Putamen (tissue), 1 donor: ENCODE data around the gene ADGRV1.
A peak's percentile ranks its signal among the peaks of the same experiment; 100 is the strongest.

Experiments used
- DNase-seq: peaks from one replicate; pipeline ENCODE4 v3.0.0-alpha.2; 2016; ENCODE audit warnings: low spot score

Gene ADGRV1

DNA sequence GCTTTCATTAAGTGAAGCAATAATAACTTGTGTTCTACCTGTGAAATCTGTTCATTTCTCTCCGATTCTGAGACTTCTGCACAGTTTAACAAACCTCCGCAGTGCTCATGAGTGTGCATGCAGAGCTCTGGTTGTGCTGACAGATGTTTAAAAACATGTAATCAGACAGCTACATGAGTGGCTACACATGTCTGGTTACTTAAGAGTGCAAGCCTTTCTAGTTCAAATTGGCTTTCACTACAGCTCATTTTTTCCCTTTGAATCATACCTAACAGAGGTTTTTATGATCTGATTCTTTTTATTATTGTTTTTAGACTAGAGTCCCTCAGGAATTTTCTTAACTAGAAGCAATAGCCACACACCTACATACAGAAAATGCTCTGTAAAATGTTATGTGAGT is 514.3 kb downstream of the ADGRV1 start:
- no peak for DNase-seq

- DNase-seq: no peak
Measured at GRCh38 chr5:91074615-91075014, 516.0 kb downstream of the ADGRV1 start.

GRCh38 chr5:91076138-91076537 is 517.5 kb downstream of the ADGRV1 start:
- no peak for DNase-seq

- no peak for DNase-seq
Measured at GRCh38 chr5:91077623-91078022, 519.0 kb downstream of the ADGRV1 start.

- DNase-seq: no peak
Measured at GRCh38 chr5:91079037-91079436, 520.4 kb downstream of the ADGRV1 start.

GRCh38 chr5:91089758-91090157 is 531.2 kb downstream of the ADGRV1 start:
- no peak for DNase-seq

GRCh38 chr5:91090995-91091394 is 532.4 kb downstream of the ADGRV1 start:
- no peak for DNase-seq

DNA sequence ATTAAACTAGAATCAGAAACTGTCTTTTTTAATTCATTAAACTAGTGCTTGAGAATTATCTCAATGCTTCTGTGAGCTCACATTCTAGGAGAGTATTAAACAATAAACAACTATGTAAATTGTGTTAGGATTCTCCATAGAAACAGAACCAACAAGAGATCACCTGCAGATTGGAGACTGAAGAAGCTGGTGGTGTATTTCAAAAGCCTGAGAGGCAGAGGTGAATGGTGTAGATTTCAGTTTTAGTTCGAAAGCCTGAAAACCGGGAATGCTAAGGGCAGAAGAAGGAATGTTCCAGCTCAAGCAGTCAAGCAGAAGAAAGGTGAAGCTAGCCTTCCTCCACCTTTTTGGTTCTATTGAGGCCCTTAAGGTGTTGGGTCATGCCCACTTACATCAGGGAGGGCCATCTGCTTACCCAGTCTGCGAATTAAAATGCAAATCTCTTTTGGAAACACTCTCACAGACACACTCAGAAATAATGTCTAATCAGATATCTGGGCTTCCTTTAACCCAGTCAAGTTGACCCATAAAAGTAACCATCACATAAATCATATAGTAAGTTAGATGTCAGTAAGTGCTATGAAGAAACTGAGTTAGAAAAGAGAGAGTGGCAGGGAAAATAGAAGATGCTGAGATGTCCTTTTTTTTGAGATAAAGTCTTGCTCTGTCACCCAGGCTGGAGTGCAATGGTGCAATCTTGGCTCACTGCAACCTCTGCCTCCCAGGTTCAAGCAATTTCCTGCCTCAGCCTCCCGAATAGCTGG is 533.1 kb downstream of the ADGRV1 start:
- no peak for DNase-seq

DNA sequence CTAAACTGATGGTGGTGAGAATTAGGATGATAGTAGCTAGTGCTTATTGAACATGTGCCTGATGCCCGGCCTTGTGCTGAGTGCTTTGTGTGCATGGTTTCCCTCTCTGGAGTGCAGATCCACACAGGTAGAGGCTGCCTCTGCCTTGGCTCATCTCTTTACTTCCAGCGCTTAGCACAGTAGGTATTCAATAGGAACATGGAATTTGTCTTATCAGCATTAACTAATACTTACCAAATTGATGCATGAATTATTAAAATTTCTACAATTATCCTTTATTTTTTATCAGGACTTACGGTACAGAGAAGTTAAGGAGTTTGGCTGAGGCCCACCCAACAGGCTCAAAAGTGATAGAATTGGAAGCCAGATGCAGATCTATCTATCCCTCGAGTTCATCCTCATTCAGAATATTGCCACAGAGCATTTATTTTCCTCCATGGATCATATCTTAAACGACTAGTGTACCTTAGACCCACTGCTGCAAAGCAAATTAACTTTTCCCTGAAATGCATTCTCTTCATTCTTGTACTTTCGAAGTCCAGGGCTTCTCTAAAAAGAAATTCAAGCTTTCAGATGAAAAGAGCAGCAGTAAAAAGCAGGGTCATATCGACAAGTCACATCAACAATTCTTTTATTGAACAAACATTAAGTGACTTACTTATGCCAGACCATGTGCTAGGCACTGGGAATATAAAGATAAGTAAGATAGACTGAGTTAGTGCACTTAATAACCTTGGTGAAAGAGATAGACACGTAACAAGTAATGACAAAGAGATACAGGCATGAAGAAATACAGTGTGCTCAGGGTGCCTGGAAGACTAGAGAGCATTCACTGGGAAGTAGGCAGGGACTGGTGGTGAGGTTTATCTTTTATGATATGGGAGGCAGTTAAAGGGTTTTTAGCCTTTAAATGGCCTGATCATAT is 534.5 kb downstream of the ADGRV1 start:
- no peak for DNase-seq

DNA sequence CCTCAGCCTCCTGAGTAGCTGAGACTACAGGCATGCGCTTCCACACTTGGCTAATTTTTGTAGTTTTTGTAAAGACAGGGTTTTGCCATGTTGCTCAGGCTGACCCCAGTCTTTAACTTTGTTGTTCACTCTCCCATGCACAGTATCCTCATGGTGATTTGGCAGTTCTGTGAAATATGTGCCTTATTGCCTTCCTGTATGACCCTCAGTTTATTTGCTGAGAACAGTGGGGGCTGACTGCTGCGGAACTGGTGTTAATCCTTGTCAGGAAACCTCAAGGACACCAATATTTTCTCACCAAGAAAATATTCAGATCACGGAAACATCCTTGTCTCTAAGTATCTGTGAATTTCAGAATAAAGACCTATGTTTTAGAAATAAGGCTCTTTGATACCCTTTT is 536.7 kb downstream of the ADGRV1 start:
- no peak for DNase-seq

DNA sequence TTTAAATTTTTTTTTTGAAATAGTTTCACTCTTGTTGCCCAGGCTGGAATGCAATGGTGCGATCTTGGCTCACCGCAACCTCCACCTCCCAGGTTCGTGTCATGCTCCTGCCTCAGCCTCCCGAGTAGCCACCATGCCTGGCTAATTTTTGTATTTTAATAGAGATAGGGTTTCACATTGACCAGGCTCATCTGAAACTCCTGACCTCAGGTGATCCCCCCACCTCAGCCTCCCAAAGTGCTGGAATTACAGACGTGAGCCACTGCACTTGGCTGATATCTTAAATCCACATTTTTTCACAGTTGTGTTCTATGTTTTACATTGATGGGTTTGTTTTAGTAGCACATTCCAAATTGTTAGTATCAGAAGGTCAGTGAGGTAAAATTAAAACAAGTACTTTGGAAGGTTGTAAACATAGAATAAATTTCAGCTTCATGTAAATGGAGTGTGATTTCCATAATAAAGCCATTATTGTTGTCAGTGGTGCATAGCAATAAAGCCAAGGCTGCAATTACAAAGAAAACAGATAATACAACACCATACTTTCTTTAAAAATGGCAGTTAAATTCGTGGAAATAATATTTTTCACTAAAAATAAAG is 537.3 kb downstream of the ADGRV1 start:
- no peak for DNase-seq

- DNase-seq: no peak
Measured at GRCh38 chr5:91098541-91098940, 539.9 kb downstream of the ADGRV1 start.

DNA sequence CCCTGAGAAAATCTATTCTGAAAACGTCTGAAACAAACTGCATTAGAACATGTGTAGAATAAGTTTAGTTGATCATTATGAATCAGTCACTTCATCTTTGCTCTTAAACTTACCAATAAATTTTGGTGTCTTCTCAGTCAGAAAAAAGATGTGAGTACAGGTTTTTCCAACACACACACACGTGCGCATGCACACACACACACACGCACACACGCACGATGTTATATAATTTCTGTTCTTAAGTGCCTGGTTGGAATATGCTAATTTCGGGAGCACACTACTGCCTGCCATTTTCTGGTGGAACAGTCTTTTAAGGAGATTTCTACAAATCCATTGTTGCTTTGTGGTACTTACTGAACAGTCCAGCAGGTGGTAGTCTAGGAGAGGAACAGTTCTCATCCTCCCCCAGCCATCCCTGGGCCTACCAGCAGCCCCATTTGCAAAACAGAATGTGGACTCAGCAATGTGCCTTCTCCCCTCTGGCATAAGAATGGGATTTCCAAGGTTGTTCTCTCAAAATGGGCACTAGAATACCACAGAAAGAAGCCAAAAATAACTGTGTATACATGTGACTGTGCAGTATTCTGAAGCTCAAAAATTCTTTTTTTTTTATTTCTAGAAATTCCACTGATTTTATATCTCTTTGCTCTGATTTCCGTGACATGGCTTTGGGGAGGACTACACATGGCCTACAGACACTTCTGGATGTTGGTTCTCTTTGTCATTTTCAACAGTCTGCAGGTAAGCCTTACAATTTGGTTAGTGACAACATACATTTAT is 543.2 kb downstream of the ADGRV1 start:
- DNase-seq: peak; percentile 83

DNA sequence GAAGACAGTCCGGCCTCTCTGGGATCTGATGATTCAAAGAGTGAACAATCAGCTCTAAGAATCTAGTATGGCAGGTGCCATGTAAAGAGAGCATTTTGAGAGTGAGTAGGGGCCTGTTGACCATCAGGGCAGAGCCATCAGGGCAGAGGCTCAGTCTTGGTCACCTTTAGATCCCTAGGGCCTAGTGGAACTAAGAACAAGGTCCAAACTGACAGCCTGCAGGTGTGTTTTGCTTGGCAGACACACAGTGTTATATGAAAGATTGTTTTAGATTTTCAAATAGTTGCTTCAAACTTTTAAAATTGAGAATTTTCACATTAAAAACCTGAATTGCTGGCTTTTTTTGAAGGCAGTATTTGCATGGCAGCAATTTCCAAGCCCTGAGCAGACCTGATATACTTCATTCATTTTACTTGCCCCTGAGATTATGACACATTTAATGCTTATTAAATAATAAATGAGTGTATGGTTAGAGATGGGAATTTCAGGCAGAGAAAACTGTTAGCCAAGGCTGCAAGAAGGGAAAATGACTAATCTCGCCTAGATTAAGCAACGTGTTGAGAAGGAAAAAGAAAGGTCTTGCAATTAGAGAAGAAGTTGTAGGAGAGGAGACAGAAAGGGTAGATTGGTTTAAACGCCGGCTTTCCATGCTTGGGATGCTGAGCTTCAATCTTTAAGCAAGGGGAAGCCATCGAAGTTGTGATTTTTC is 544.9 kb downstream of the ADGRV1 start:
- DNase-seq: no peak

DNA sequence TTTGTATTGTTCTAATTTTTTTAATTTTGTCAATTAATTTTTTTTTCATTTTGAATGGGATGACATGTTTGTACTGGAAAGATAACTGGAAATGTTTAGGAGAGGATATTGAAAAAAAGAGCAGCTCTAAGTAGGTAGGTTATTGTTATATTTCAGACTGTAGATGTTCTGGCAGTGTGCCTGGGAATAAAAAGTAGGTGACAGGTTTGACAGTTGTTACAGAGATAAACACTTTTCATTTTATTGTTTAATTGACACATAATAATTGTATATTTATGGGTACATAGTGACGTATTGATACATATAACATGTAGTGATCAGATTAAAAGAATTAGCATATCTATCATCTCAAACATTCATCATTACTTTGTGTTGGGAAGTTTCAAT is 545.5 kb downstream of the ADGRV1 start:
- no peak for DNase-seq

- DNase-seq: no peak
Measured at GRCh38 chr5:91106842-91107511, 548.4 kb downstream of the ADGRV1 start.

DNA sequence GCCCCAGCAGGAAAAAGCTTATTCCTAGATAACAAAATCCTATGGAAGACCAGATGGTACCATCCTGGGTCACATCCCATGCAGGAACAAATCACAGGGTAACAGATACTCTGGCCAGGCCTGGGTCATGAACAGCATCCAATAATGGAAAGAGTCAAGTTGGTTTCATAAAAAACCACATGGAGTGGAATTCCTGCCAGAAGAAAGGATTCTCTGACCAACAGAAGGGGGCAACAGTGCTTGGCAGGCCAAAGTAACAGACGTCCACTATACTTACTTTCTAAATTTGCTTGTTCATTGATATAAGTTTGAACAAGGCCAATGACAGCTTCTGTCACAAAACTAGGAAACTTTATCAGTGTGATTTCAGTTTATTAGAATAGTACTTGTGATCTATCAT is 551.0 kb downstream of the ADGRV1 start:
- DNase-seq: no peak

DNA sequence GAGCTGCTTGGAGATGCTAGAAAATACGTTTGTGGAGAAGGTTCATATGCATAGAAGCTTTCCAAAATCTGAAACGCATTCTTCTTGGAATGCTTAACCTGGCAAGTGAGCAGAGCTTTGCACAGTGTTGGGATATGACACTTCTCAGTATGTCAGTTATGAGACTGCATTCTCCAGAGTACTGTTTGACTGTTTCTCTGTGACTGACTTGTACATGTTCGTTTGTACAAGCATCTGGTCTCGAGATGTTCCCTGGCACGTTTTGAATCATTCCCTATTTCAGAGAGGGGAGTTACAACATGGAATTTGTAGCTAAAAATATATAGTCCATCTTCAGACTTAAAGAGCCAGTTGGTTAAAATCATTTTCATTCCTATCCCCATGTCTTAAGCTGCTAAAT is 552.1 kb downstream of the ADGRV1 start:
- no peak for DNase-seq

DNA sequence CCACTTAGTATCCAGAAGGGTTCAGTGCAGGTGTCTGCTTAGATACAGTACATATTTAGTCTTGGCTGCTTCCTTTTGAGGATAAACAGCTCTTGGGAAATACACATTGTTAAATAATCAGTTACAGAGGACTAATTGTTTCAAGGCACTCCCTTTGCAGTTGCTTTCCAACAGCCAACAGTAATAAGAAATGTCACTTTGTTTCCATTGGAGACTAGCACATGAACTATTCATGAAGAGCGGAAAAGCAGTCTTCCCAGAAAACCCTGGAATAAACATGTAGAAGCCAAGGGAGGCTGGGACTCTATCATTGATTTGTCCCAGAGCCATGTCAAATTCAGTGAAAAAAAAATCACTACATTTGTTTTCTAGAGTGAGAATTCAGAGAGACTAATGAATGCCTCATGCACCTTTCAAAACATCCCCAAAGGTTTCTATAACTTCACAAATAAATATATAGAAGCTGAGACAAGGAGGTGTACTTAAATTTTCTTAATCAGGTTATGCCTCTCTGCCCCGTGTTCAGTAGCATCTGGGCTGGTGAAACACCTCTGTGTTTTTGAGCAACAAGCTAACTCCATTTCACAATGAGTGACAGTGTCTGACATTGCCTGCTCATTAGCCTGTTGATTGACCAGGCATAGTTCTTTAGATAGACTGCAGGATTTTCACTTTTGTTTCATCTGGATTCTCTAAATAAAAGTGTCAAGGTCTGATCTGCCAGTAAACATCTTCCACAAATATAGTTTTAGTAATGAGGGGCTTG is 553.1 kb downstream of the ADGRV1 start:
- peak; percentile 41 for DNase-seq

DNA sequence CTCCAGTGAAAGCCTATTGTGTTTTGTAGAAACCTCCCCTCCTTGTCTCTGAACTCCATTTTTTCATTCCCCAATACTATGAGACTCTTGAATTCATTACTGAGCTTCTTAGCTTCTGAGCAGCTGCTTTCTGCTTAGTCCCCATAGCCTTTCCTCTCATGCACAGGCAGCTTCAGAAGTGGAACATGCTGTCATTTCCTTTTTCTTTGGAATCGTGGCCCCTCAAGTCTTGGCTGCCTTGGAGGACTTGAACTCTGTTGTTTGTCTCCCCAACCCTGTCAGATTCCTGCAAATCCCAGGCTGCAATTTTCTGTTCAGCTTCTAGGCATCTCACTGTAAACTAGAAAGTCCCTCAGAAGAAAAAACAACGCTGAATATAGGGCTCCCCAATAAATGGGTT is 556.1 kb downstream of the ADGRV1 start:
- no peak for DNase-seq
